ENCODE data around the gene CORO7.
"Not testable (repeated sequence)": the region's sequence is repeated elsewhere in the genome, so short reads cannot be mapped to it uniquely, and the experiment has no call there.

CORO7 gene

GRCh38 chr16:4345836-4346781, 70.3 kb downstream of the CORO7 start:
- H3K4me1 ChIP-seq (ENCODE audit: insufficient read depth, low read length, severe bottlenecking): peaks cover 9% of the 10 kb centered on the region
- no peak overlapping the region for H3K9ac ChIP-seq (ENCODE audit: low read length)
- H3K27ac ChIP-seq (ENCODE audit: low read depth, low read length, poor library complexity, severe bottlenecking): peak overlapping the region; percentile 37
- no peak overlapping the region for H3K4me2 ChIP-seq (ENCODE audit: low read length)
- TF ChIP-seq EZH2 (IDR thresholded peaks at IDR 0.05; ENCODE audit: borderline replicate concordance, low read length) (no peak), CTCF (IDR thresholded peaks at IDR 0.05; ENCODE audit: low read length) (no peak)
- H2AFZ ChIP-seq (ENCODE audit: low read length): no peak overlapping the region
- H3K9me3 ChIP-seq (ENCODE audit: low read length): no peaks in the 10 kb centered on the region
- no peak overlapping the region for H3K4me3 ChIP-seq (ENCODE audit: low read depth, low read length, poor library complexity, severe bottlenecking)
- no peaks in the 10 kb centered on the region for H3K9me2 ChIP-seq (ENCODE audit: low read depth, low read length)
- H4K20me1 ChIP-seq (ENCODE audit: insufficient read depth, low read length): no peaks in the 10 kb centered on the region
- no peaks in the 10 kb centered on the region for H3F3A ChIP-seq (ENCODE audit: insufficient read depth, low read length)
- H3K79me2 ChIP-seq (ENCODE audit: insufficient read depth, low read length): peaks cover 21% of the 10 kb centered on the region
- H3K36me3 ChIP-seq (ENCODE audit: insufficient read depth, low read length): peaks cover 28% of the 10 kb centered on the region
- H3K27me3 ChIP-seq (ENCODE audit: insufficient read depth, low read length): no peaks in the 10 kb centered on the region

GRCh38 chr16:4344983-4345835, 71.2 kb downstream of the CORO7 start:
- H3K27ac ChIP-seq (ENCODE audit: low read depth, low read length, poor library complexity, severe bottlenecking): peak overlapping the region; percentile 37
- H3F3A ChIP-seq (ENCODE audit: insufficient read depth, low read length): no peaks in the 10 kb centered on the region
- peaks cover 37% of the 10 kb centered on the region for H3K36me3 ChIP-seq (ENCODE audit: insufficient read depth, low read length)
- no peak overlapping the region for H2AFZ ChIP-seq (ENCODE audit: low read length)
- peaks cover 15% of the 10 kb centered on the region for H3K79me2 ChIP-seq (ENCODE audit: insufficient read depth, low read length)
- H3K4me3 ChIP-seq (ENCODE audit: low read depth, low read length, poor library complexity, severe bottlenecking): no peak overlapping the region
- peaks cover 9% of the 10 kb centered on the region for H3K4me1 ChIP-seq (ENCODE audit: insufficient read depth, low read length, severe bottlenecking)
- no peaks in the 10 kb centered on the region for H3K9me2 ChIP-seq (ENCODE audit: low read depth, low read length)
- no peaks in the 10 kb centered on the region for H4K20me1 ChIP-seq (ENCODE audit: insufficient read depth, low read length)
- TF ChIP-seq CTCF (IDR thresholded peaks at IDR 0.05; ENCODE audit: low read length): no peak
- TF ChIP-seq EZH2 (IDR thresholded peaks at IDR 0.05; ENCODE audit: borderline replicate concordance, low read length): no peak
- no peak overlapping the region for H3K9ac ChIP-seq (ENCODE audit: low read length)
- H3K9me3 ChIP-seq (ENCODE audit: low read length): no peaks in the 10 kb centered on the region
- H3K4me2 ChIP-seq (ENCODE audit: low read length): no peak overlapping the region; the same call in 1 of the 2 replicates
- no peaks in the 10 kb centered on the region for H3K27me3 ChIP-seq (ENCODE audit: insufficient read depth, low read length)

- H3K9ac ChIP-seq (ENCODE audit: low read length); H3K9me2 ChIP-seq (ENCODE audit: low read depth, low read length); H3K9me3 ChIP-seq (ENCODE audit: low read length); H4K20me1 ChIP-seq (ENCODE audit: insufficient read depth, low read length); H3K4me2 ChIP-seq (ENCODE audit: low read length); H3F3A ChIP-seq (ENCODE audit: insufficient read depth, low read length); H3K4me1 ChIP-seq (ENCODE audit: insufficient read depth, low read length, severe bottlenecking); H3K79me2 ChIP-seq (ENCODE audit: insufficient read depth, low read length); H2AFZ ChIP-seq (ENCODE audit: low read length); H3K27me3 ChIP-seq (ENCODE audit: insufficient read depth, low read length); H3K4me3 ChIP-seq (ENCODE audit: low read depth, low read length, poor library complexity, severe bottlenecking); H3K27ac ChIP-seq (ENCODE audit: low read depth, low read length, poor library complexity, severe bottlenecking): not testable (repeated sequence)
- H3K36me3 ChIP-seq (ENCODE audit: insufficient read depth, low read length): peaks cover 43% of the 10 kb centered on the region
Measured at GRCh38 chr16:4344300-4344982, 72.0 kb downstream of the CORO7 start.
